Endothelial cell of umbilical vein (primary cell): ENCODE results near the gene ERGIC1. TPM values are rescaled to one million over a fixed set of nuclear protein-coding genes. Genes with fewer than 3 reads are reported as not detected.

Source experiments
- BruUV-seq: library from RNA; stranded (reverse); fragments of 400-500 nt; replicated peaks from 2 replicates; lab custom pipeline; 2021; lab: Mats Ljungman, UMichigan
- CTCF ChIA-PET: fragments of 300-600, 350-600 bp; sonication (Branson Sonifier 250); formaldehyde crosslinking; loops from one replicate; lab custom pipeline; 2021; ENCODE audit warnings: antibody characterized with exemption, inconsistent platforms; lab: Charles Lee
- POLR2A ChIA-PET: fragments of 300-600, 350-600 bp; sonication (Branson Sonifier 250); formaldehyde crosslinking; loops from one replicate; lab custom pipeline; 2021; ENCODE audit warnings: antibody characterized with exemption, inconsistent platforms; lab: Charles Lee
- DNase-seq: peaks from one replicate; pipeline ENCODE4 v3.0.0-alpha.2; 2011; ENCODE audit warnings: low read depth, low spot score
- FAIRE-seq: peaks from 2 replicates; lab custom pipeline; 2011; peaks lifted over from hg19 to GRCh38; lab: Jason Lieb, UNC
- H2AFZ ChIP-seq: 2 replicates; pipeline ENCODE4 v1.6.0; 2012; ENCODE audit warnings: low read depth, low read length, control low read depth, inconsistent platforms
- H3K27ac ChIP-seq: 2 replicates; pipeline ENCODE4 v1.5.1; 2011; ENCODE audit warnings: low read depth, mild to moderate bottlenecking, control low read depth, low read length, moderate library complexity; ENCODE audit not compliant: insufficient read depth
- H3K27me3 ChIP-seq, 2 experiments: 2 replicates each; pipeline versions ENCODE4 v1.6.0 to v1.6.1; 2011; ENCODE audit warnings: low read length in 2 of 2, mixed read lengths in 1 of 2; ENCODE audit not compliant: control insufficient read depth in 2 of 2, insufficient read depth in 2 of 2
- H3K36me3 ChIP-seq, 2 experiments: 2 replicates in 1 of 2; 3 replicates in 1 of 2; pipeline ENCODE4 v1.5.1; 2011; ENCODE audit warnings: low read length in 2 of 2, mild to moderate bottlenecking in 1 of 2, moderate library complexity in 1 of 2; ENCODE audit not compliant: control insufficient read depth in 2 of 2, insufficient read depth in 2 of 2; ENCODE audit errors: extremely low read depth in 1 of 2
- H3K4me1 ChIP-seq: 3 replicates; pipeline ENCODE4 v1.5.1; 2011; ENCODE audit warnings: mild to moderate bottlenecking, low read length; ENCODE audit not compliant: control insufficient read depth, insufficient read depth; ENCODE audit errors: extremely low read depth
- H3K4me2 ChIP-seq: 2 replicates; pipeline ENCODE4 v1.6.1; 2011; ENCODE audit warnings: low read length, control low read depth, mixed read lengths; ENCODE audit not compliant: insufficient read depth
- H3K4me3 ChIP-seq, 3 experiments: fragments of 200-600 bp in 1 of 3; sonication (generic), shearing (Covaris generic) in 1 of 3; replicated peaks in 1 of 3; 2 replicates each; pipeline ENCODE4 v1.5.1; 2011 to 2016; ENCODE audit warnings: control low read depth in 3 of 3, low read length in 3 of 3, mild to moderate bottlenecking in 2 of 3, inconsistent platforms in 1 of 3, low read depth in 1 of 3, moderate library complexity in 1 of 3; ENCODE audit not compliant: insufficient read depth in 1 of 3
- H3K79me2 ChIP-seq: 2 replicates; pipeline ENCODE4 v1.6.0; 2012; ENCODE audit warnings: low read length, inconsistent platforms; ENCODE audit not compliant: control insufficient read depth, insufficient read depth
- H3K9ac ChIP-seq: replicated peaks from 2 replicates; pipeline ENCODE3; 2011; ENCODE audit warnings: low read length, control low read depth; ENCODE audit not compliant: insufficient read depth; ENCODE audit errors: extremely low read depth
- H3K9me1 ChIP-seq: replicated peaks from 3 replicates; pipeline ENCODE4 v1.6.0; 2011; ENCODE audit warnings: mild to moderate bottlenecking, low read length; ENCODE audit not compliant: control insufficient read depth, insufficient read depth; ENCODE audit errors: extremely low read depth
- H3K9me3 ChIP-seq: replicated peaks from 2 replicates; pipeline ENCODE4 v1.5.1; 2012; ENCODE audit warnings: low read length, inconsistent platforms; ENCODE audit not compliant: control insufficient read depth, insufficient read depth
- H4K20me1 ChIP-seq: replicated peaks from 2 replicates; pipeline ENCODE3; 2011; ENCODE audit warnings: mild to moderate bottlenecking, low read length; ENCODE audit not compliant: control insufficient read depth, insufficient read depth; ENCODE audit errors: extremely low read depth
- EZH2 ChIP-seq: IDR thresholded peaks from 2 replicates; pipeline ENCODE4 v1.6.1; 2012; ENCODE audit warnings: borderline replicate concordance, low read depth, mild to moderate bottlenecking, moderate library complexity, low read length, inconsistent platforms; ENCODE audit not compliant: severe bottlenecking
- FOS ChIP-seq: IDR thresholded peaks from 2 replicates; pipeline ENCODE4 v1.6.1; 2011; ENCODE audit warnings: mild to moderate bottlenecking, low read length, moderate library complexity, borderline replicate concordance; ENCODE audit not compliant: insufficient read depth
- GATA2 ChIP-seq: IDR thresholded peaks from 2 replicates; pipeline ENCODE4 v1.7.0; 2011; ENCODE audit warnings: low read depth, mild to moderate bottlenecking, moderate library complexity, mixed read lengths, low read length; ENCODE audit not compliant: insufficient read length, insufficient read depth
- JUN ChIP-seq: IDR thresholded peaks from 2 replicates; pipeline ENCODE4 v1.6.1; 2011; ENCODE audit warnings: borderline replicate concordance, low read depth; ENCODE audit not compliant: insufficient read length, insufficient read depth
- MYC ChIP-seq: IDR thresholded peaks from one replicate; pipeline ENCODE4 v1.6.1; 2011; ENCODE audit warnings: mild to moderate bottlenecking, low read depth, low read length
- POLR2A ChIP-seq: IDR thresholded peaks from 2 replicates; pipeline ENCODE4 v1.6.1; 2012; ENCODE audit warnings: low read depth, mild to moderate bottlenecking, control low read depth, low read length
- POLR2AphosphoS5 ChIP-seq: IDR thresholded peaks from 2 replicates; pipeline ENCODE4 v1.6.1; 2012; ENCODE audit warnings: low read depth, mild to moderate bottlenecking, control low read depth, low read length, moderate library complexity; ENCODE audit not compliant: insufficient read depth
- dilution Hi-C: fragments of 300-500 bp; cut with MboI; formaldehyde crosslinking; loops from one replicate; pipeline ENCODE4 v1.15.0; 2019; ENCODE audit warnings: low sequenced_read_pairs; ENCODE audit not compliant: extremely low pct_ligation_motif_present
- intact Hi-C: fragments of 100-400 bp; cut with micrococcal nuclease; formaldehyde crosslinking; loops from one replicate; pipeline ENCODE4 v1.10.0; 2022
- polyA plus RNA-seq, 4 experiments: library from polyadenylated mRNA; depleted of rRNA in 3 of 4; stranded (reverse) in 3 of 4; unstranded in 1 of 4; fragments of >200 nt; gene quantifications; 2 replicates each; pipeline versions ENCODE4 v1.2.1 to v1.2.3, GENCODE V29; 2011 to 2012; ENCODE audit warnings: missing spikeins in 1 of 4
- total RNA-seq: library from RNA; stranded (reverse); gene quantifications from 2 replicates; pipeline ENCODE4 v1.2.3, GENCODE V29; 2021
- TF ChIP-seq, protein P1 (sequence below): IDR thresholded peaks from 2 replicates; pipeline ENCODE4 v1.6.1; 2011; ENCODE audit not compliant: insufficient read depth, insufficient read length
- TF ChIP-seq, protein P2 (sequence below), 2 donors: IDR thresholded peaks; 1 replicate in 1 of 2; 2 replicates in 1 of 2; pipeline ENCODE4 v1.5.1; 2011; ENCODE audit warnings: low read length in 2 of 2, mild to moderate bottlenecking in 2 of 2, moderate library complexity in 2 of 2, control low read depth in 1 of 2, inconsistent platforms in 1 of 2, low read depth in 1 of 2; ENCODE audit not compliant: insufficient read depth in 1 of 2; ENCODE audit errors: extremely low read depth in 1 of 2

ERGIC1 gene
- total and polyA plus RNA-seq, 2 donors (not counting 3 experiments of a cell fraction or from before 2014, with no cell fraction given), result 105 to 109 TPM

DNA sequence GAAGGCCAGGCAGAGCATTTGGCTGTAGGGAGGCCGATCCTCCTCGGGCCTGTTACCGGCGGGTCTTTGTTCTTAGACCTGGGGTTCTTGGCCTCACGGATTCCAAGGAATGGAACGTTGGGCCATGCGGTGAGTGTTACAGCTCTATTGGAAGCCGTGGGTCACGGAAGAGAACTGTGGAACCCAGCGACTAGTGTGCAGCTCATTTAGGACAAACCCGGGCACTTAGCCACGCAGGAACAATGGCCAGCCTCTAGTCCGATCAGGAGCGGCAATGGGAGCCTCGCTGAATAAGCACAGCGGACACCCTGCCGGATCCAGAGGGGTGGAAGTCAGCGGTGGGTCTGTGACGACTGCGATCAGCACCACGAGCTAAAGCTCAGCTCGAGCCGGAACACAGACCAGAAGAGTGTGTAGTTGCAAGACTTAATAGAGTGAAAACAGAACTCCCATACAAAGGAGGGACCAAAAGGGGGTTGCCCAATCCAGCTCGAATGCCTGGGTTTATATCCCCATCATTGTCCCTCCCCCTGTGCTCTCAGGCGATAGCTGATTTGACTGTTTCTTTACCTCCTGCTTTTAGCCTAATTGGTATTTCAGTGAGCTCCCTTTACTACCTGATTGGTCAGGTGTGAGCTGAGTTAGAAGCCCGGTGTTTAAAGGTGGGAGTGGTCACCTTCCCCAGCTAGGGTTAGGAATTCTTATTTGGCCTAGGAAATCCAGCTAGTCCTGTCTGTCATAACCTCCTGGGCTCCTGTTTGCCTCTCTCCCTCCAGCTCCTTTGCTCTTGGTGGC, 71.5 kb downstream of the ERGIC1 start:
- no peak overlapping the region for H3K4me2 ChIP-seq
- intact Hi-C loops, result no loop called here

More for the DNA sequence above, 71.5 kb downstream of the ERGIC1 start:
- TF ChIP-seq EZH2 (no peak), POLR2AphosphoS5 (no peak), JUN (no peak), POLR2A (no peak), FOS (no peak), MYC (no peak), GATA2 (no peak)
- TF ChIP-seq, protein P1, sequence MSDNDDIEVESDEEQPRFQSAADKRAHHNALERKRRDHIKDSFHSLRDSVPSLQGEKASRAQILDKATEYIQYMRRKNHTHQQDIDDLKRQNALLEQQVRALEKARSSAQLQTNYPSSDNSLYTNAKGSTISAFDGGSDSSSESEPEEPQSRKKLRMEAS, result no peak
- TF ChIP-seq, protein P2, sequence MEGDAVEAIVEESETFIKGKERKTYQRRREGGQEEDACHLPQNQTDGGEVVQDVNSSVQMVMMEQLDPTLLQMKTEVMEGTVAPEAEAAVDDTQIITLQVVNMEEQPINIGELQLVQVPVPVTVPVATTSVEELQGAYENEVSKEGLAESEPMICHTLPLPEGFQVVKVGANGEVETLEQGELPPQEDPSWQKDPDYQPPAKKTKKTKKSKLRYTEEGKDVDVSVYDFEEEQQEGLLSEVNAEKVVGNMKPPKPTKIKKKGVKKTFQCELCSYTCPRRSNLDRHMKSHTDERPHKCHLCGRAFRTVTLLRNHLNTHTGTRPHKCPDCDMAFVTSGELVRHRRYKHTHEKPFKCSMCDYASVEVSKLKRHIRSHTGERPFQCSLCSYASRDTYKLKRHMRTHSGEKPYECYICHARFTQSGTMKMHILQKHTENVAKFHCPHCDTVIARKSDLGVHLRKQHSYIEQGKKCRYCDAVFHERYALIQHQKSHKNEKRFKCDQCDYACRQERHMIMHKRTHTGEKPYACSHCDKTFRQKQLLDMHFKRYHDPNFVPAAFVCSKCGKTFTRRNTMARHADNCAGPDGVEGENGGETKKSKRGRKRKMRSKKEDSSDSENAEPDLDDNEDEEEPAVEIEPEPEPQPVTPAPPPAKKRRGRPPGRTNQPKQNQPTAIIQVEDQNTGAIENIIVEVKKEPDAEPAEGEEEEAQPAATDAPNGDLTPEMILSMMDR (IDR thresholded peaks at IDR 0.05; ENCODE audit: extremely low read depth in 1 of 2, insufficient read depth in 1 of 2, low read depth in 1 of 2, low read length in 2 of 2), result no peak
- Histone ChIP-seq H2AFZ (no peak overlapping the region), H3K9ac (no peak overlapping the region), H3K4me3 (no peak overlapping the region), H3K9me1 (no peaks in the 10 kb centered on the region), H3K36me3 (peaks cover 0 to 2% of the 10 kb centered on the region in 2 experiments), H3K79me2 (no peaks in the 10 kb centered on the region), H3K4me1 (peaks cover 28% of the 10 kb centered on the region), H3K27me3 (no peaks in the 10 kb centered on the region), H4K20me1 (no peaks in the 10 kb centered on the region), H3K27ac (no peak overlapping the region), H3K9me3 (no peaks in the 10 kb centered on the region)
- dilution Hi-C loops, result no loop called here
- DNase-seq (no peak), FAIRE-seq (no peak)
- no TSS peak for BruUV-seq
- ChIA-PET POLR2A (interaction anchor here (1.7 kb wide), 1 partner anchor 134 kb away, joined by 6 read pairs; the partner anchor contains the start of gene DUSP1), CTCF (interaction anchor here (0.9 to 2.4 kb wide), 7 partner anchors 26 to 191 kb away, joined by 4 to 13 read pairs (median 5); partner anchors contain the start of gene DUSP1)
